HEK293 (cell line): ENCODE data around the gene CCDC183.

Experiments
- GLI2 ChIP-seq: fragments of 450-650 bp; formaldehyde crosslinking; IDR thresholded peaks from 2 replicates; pipeline ENCODE4; 2017; ENCODE audit warnings: missing biosample characterization, missing genetic modification characterization, low read depth, borderline replicate concordance
- IKZF3 ChIP-seq: fragments of 450-650 bp; IDR thresholded peaks from 2 replicates; pipeline ENCODE4 v1.5.0; 2018; ENCODE audit warnings: missing biosample characterization, mild to moderate bottlenecking, missing genetic modification characterization, moderate library complexity
- KLF17 ChIP-seq: fragments of 450-650 bp; formaldehyde crosslinking; IDR thresholded peaks from 2 replicates; pipeline ENCODE4 v1.5.1; 2016; ENCODE audit warnings: missing biosample characterization, missing genetic modification characterization
- KLF7 ChIP-seq: fragments of 450-650 bp; formaldehyde crosslinking; IDR thresholded peaks from 2 replicates; pipeline ENCODE4 v1.5.1; 2016; ENCODE audit warnings: missing biosample characterization, missing genetic modification characterization, borderline replicate concordance
- MYNN ChIP-seq: fragments of 450-650 bp; formaldehyde crosslinking; IDR thresholded peaks from 2 replicates; pipeline ENCODE4 v1.5.1; 2016; ENCODE audit warnings: missing biosample characterization, missing genetic modification characterization, borderline replicate concordance
- REPIN1 ChIP-seq: fragments of 450-650 bp; formaldehyde crosslinking; IDR thresholded peaks from 2 replicates; pipeline ENCODE4 v1.5.1; 2017; ENCODE audit warnings: missing biosample characterization, missing genetic modification characterization, low read depth
- SP3 ChIP-seq: fragments of 450-650 bp; formaldehyde crosslinking; IDR thresholded peaks from 2 replicates; pipeline ENCODE4 v1.5.1; 2016; ENCODE audit warnings: missing biosample characterization, missing genetic modification characterization
- ZFP37 ChIP-seq: fragments of 450-650 bp; formaldehyde crosslinking; IDR thresholded peaks from 2 replicates; pipeline ENCODE4 v1.5.1; 2016; ENCODE audit warnings: missing biosample characterization, missing genetic modification characterization
- ZNF175 ChIP-seq: fragments of 450-650 bp; formaldehyde crosslinking; IDR thresholded peaks from 2 replicates; pipeline ENCODE4 v1.5.1; 2016; ENCODE audit warnings: missing biosample characterization, missing genetic modification characterization
- ZNF221 ChIP-seq: fragments of 450-650 bp; formaldehyde crosslinking; IDR thresholded peaks from 2 replicates; pipeline ENCODE4 v1.5.1; 2017; ENCODE audit warnings: missing biosample characterization, missing genetic modification characterization, borderline replicate concordance
- ZNF223 ChIP-seq: fragments of 450-650 bp; formaldehyde crosslinking; IDR thresholded peaks from 2 replicates; pipeline ENCODE4 v1.5.1; 2016; ENCODE audit warnings: missing biosample characterization, missing genetic modification characterization
- ZNF354C ChIP-seq: fragments of 450-650 bp; formaldehyde crosslinking; IDR thresholded peaks from 2 replicates; pipeline ENCODE4 v1.5.1; 2016; ENCODE audit warnings: missing biosample characterization, missing genetic modification characterization, low read depth, borderline replicate concordance
- ZNF624 ChIP-seq: fragments of 450-650 bp; formaldehyde crosslinking; IDR thresholded peaks from 2 replicates; pipeline ENCODE4 v1.5.1; 2017; ENCODE audit warnings: missing biosample characterization, missing genetic modification characterization
- ZNF645 ChIP-seq: fragments of 450-650 bp; formaldehyde crosslinking; IDR thresholded peaks from 2 replicates; pipeline ENCODE4; 2016; ENCODE audit warnings: missing biosample characterization, missing genetic modification characterization
- ZNF747 ChIP-seq: fragments of 450-650 bp; formaldehyde crosslinking; IDR thresholded peaks from 2 replicates; pipeline ENCODE4 v1.5.1; 2016; ENCODE audit warnings: missing biosample characterization, missing genetic modification characterization
- ZNF76 ChIP-seq: fragments of 450-650 bp; formaldehyde crosslinking; IDR thresholded peaks from 2 replicates; pipeline ENCODE4; 2016; ENCODE audit warnings: low read depth, missing biosample characterization, missing genetic modification characterization, borderline replicate concordance
- ZNF777 ChIP-seq: fragments of 450-650 bp; formaldehyde crosslinking; IDR thresholded peaks from 2 replicates; pipeline ENCODE4 v1.5.1; 2017; ENCODE audit warnings: missing biosample characterization, missing genetic modification characterization, borderline replicate concordance
- ZNF830 ChIP-seq: fragments of 450-650 bp; IDR thresholded peaks from 2 replicates; pipeline ENCODE4 v1.5.0; 2018; ENCODE audit warnings: missing biosample characterization, missing genetic modification characterization, low read depth, mild to moderate bottlenecking, moderate library complexity
- TF ChIP-seq, protein P1 (sequence below): fragments of 450-650 bp; formaldehyde crosslinking; optimal IDR thresholded peaks from 2 replicates; pipeline ENCODE3; 2016; ENCODE audit warnings: missing biosample characterization, mild to moderate bottlenecking, missing genetic modification characterization
- TF ChIP-seq, protein P2 (sequence below): fragments of 450-650 bp; formaldehyde crosslinking; IDR thresholded peaks from 2 replicates; pipeline ENCODE4 v1.5.1; 2017; ENCODE audit warnings: missing biosample characterization, missing genetic modification characterization
- TF ChIP-seq, protein P3 (sequence below): fragments of 450-650 bp; formaldehyde crosslinking; IDR thresholded peaks from 2 replicates; pipeline ENCODE4 v1.5.1; 2016; ENCODE audit warnings: missing biosample characterization, missing genetic modification characterization
- TF ChIP-seq, protein P4 (sequence below): fragments of 450-650 bp; formaldehyde crosslinking; IDR thresholded peaks from 2 replicates; pipeline ENCODE4 v1.5.1; 2016; ENCODE audit warnings: missing biosample characterization, missing genetic modification characterization, borderline replicate concordance
- TF ChIP-seq, protein P5 (sequence below): fragments of 450-650 bp; formaldehyde crosslinking; IDR thresholded peaks from 2 replicates; pipeline ENCODE4 v1.5.1; 2016; ENCODE audit warnings: missing biosample characterization, missing genetic modification characterization

The CCDC183 gene

GRCh38 chr9:136840877-136841645, 44.9 kb downstream of the CCDC183 start (continued):
- TF ChIP-seq, protein P1, sequence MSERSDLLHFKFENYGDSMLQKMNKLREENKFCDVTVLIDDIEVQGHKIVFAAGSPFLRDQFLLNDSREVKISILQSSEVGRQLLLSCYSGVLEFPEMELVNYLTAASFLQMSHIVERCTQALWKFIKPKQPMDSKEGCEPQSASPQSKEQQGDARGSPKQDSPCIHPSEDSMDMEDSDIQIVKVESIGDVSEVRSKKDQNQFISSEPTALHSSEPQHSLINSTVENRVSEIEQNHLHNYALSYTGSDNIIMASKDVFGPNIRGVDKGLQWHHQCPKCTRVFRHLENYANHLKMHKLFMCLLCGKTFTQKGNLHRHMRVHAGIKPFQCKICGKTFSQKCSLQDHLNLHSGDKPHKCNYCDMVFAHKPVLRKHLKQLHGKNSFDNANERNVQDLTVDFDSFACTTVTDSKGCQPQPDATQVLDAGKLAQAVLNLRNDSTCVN (tag by site-specific recombination): no peak
- no peak for TF ChIP-seq GLI2 (tag by site-specific recombination)
- no peak for TF ChIP-seq ZNF624 (tag by site-specific recombination)
- TF ChIP-seq ZNF175: no peak
- no peak for TF ChIP-seq KLF17 (tag by site-specific recombination)
- TF ChIP-seq, protein P2, sequence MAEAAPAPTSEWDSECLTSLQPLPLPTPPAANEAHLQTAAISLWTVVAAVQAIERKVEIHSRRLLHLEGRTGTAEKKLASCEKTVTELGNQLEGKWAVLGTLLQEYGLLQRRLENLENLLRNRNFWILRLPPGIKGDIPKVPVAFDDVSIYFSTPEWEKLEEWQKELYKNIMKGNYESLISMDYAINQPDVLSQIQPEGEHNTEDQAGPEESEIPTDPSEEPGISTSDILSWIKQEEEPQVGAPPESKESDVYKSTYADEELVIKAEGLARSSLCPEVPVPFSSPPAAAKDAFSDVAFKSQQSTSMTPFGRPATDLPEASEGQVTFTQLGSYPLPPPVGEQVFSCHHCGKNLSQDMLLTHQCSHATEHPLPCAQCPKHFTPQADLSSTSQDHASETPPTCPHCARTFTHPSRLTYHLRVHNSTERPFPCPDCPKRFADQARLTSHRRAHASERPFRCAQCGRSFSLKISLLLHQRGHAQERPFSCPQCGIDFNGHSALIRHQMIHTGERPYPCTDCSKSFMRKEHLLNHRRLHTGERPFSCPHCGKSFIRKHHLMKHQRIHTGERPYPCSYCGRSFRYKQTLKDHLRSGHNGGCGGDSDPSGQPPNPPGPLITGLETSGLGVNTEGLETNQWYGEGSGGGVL (tag by site-specific recombination): peak; percentile 58; the same call in 1 of the 2 replicates
- TF ChIP-seq SP3: peak; percentile 52
- TF ChIP-seq, protein P3, sequence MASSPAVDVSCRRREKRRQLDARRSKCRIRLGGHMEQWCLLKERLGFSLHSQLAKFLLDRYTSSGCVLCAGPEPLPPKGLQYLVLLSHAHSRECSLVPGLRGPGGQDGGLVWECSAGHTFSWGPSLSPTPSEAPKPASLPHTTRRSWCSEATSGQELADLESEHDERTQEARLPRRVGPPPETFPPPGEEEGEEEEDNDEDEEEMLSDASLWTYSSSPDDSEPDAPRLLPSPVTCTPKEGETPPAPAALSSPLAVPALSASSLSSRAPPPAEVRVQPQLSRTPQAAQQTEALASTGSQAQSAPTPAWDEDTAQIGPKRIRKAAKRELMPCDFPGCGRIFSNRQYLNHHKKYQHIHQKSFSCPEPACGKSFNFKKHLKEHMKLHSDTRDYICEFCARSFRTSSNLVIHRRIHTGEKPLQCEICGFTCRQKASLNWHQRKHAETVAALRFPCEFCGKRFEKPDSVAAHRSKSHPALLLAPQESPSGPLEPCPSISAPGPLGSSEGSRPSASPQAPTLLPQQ (tag by site-specific recombination): no peak
- TF ChIP-seq KLF7 (tag by site-specific recombination): no peak
- 0 out of 2 replicates have a peak, but pooled peaks have one; percentile 0 for TF ChIP-seq ZFP37 (tag by site-specific recombination)
- TF ChIP-seq MYNN (tag by site-specific recombination): 0 out of 2 replicates have a peak, but pooled peaks have one; percentile 23
- TF ChIP-seq, protein P4, sequence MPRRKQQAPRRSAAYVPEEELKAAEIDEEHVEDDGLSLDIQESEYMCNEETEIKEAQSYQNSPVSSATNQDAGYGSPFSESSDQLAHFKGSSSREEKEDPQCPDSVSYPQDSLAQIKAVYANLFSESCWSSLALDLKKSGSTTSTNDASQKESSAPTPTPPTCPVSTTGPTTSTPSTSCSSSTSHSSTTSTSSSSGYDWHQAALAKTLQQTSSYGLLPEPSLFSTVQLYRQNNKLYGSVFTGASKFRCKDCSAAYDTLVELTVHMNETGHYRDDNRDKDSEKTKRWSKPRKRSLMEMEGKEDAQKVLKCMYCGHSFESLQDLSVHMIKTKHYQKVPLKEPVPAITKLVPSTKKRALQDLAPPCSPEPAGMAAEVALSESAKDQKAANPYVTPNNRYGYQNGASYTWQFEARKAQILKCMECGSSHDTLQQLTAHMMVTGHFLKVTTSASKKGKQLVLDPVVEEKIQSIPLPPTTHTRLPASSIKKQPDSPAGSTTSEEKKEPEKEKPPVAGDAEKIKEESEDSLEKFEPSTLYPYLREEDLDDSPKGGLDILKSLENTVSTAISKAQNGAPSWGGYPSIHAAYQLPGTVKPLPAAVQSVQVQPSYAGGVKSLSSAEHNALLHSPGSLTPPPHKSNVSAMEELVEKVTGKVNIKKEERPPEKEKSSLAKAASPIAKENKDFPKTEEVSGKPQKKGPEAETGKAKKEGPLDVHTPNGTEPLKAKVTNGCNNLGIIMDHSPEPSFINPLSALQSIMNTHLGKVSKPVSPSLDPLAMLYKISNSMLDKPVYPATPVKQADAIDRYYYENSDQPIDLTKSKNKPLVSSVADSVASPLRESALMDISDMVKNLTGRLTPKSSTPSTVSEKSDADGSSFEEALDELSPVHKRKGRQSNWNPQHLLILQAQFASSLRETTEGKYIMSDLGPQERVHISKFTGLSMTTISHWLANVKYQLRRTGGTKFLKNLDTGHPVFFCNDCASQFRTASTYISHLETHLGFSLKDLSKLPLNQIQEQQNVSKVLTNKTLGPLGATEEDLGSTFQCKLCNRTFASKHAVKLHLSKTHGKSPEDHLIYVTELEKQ (tag by site-specific recombination): no peak
- no peak for TF ChIP-seq ZNF747 (tag by site-specific recombination)
- no peak for TF ChIP-seq IKZF3
- TF ChIP-seq ZNF76 (tag by site-specific recombination): no peak
- peak; percentile 79 for TF ChIP-seq ZNF223
- TF ChIP-seq ZNF777: no peak
- no peak for TF ChIP-seq ZNF221 (tag by site-specific recombination)
- TF ChIP-seq ZNF645 (tag by site-specific recombination): no peak
- TF ChIP-seq REPIN1: no peak
- no peak for TF ChIP-seq ZNF830
- TF ChIP-seq, protein P5, sequence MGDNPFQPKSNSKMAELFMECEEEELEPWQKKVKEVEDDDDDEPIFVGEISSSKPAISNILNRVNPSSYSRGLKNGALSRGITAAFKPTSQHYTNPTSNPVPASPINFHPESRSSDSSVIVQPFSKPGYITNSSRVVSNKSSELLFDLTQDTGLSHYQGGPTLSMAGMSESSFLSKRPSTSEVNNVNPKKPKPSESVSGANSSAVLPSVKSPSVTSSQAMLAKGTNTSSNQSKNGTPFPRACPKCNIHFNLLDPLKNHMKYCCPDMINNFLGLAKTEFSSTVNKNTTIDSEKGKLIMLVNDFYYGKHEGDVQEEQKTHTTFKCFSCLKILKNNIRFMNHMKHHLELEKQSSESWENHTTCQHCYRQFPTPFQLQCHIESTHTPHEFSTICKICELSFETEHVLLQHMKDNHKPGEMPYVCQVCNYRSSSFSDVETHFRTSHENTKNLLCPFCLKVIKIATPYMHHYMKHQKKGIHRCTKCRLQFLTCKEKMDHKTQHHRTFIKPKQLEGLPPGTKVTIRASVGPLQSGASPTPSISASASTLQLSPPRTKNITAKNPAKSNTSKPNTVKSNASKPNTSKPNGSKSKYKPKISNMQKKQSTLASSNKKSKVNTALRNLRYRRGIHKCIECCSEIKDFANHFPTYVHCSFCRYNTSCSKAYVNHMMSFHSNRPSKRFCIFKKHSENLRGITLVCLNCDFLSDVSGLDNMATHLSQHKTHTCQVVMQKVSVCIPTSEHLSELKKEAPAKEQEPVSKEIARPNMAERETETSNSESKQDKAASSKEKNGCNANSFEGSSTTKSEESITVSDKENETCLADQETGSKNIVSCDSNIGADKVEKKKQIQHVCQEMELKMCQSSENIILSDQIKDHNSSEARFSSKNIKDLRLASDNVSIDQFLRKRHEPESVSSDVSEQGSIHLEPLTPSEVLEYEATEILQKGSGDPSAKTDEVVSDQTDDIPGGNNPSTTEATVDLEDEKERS: no peak
- TF ChIP-seq ZNF354C (tag by site-specific recombination): no peak
